Effector CD4-positive, alpha-beta T cell (primary cell): ENCODE results near the gene SIK3.

ENCODE experiments used
- DNase-seq: peaks from one replicate; pipeline ENCODE4 v3.0.0-alpha.2; 2020

The SIK3 gene

GRCh38 chr11:116958246-116958645, 140.0 kb downstream of the SIK3 start:
- DNase-seq, result no peak

GRCh38 chr11:116955949-116956348, 142.3 kb downstream of the SIK3 start:
- no peak for DNase-seq

GRCh38 chr11:116955548-116955947, 142.7 kb downstream of the SIK3 start:
- DNase-seq, result no peak

GRCh38 chr11:116953530-116954285, 144.5 kb downstream of the SIK3 start:
- no peak for DNase-seq

- DNase-seq, result no peak
Measured at GRCh38 chr11:116951762-116952161, 146.5 kb downstream of the SIK3 start.

- DNase-seq, result no peak
Measured at GRCh38 chr11:116950210-116950609, 148.0 kb downstream of the SIK3 start.

- DNase-seq, result no peak
Measured at GRCh38 chr11:116948391-116948790, 149.8 kb downstream of the SIK3 start.

GRCh38 chr11:116946414-116946813, 151.8 kb downstream of the SIK3 start:
- no peak for DNase-seq

- no peak for DNase-seq
Measured at GRCh38 chr11:116939499-116939898, 158.7 kb downstream of the SIK3 start.

GRCh38 chr11:116938471-116939070, 159.7 kb downstream of the SIK3 start:
- no peak for DNase-seq

- no peak for DNase-seq
Measured at GRCh38 chr11:116936754-116937446, 161.3 kb downstream of the SIK3 start.

- no peak for DNase-seq
Measured at GRCh38 chr11:116935514-116935913, 162.7 kb downstream of the SIK3 start.

GRCh38 chr11:116935089-116935488, 163.1 kb downstream of the SIK3 start:
- no peak for DNase-seq

- DNase-seq, result no peak
Measured at GRCh38 chr11:116933961-116934360, 164.3 kb downstream of the SIK3 start.

- no peak for DNase-seq
Measured at GRCh38 chr11:116932181-116932580, 166.0 kb downstream of the SIK3 start.

- DNase-seq, result peak; percentile 41
Measured at GRCh38 chr11:116931206-116931953, 166.8 kb downstream of the SIK3 start.

- no peak for DNase-seq
Measured at GRCh38 chr11:116930586-116930985, 167.6 kb downstream of the SIK3 start.

GRCh38 chr11:116930177-116930576, 168.1 kb downstream of the SIK3 start:
- DNase-seq, result peak; percentile 12

GRCh38 chr11:116929414-116930090, 168.7 kb downstream of the SIK3 start:
- DNase-seq, result no peak

GRCh38 chr11:116928845-116929244, 169.4 kb downstream of the SIK3 start:
- no peak for DNase-seq

GRCh38 chr11:116928102-116928777, 170.0 kb downstream of the SIK3 start:
- peak; percentile 8 for DNase-seq
